HG03378 (cell line): ENCODE results near the gene STK32C.

Source experiments
- ATAC-seq: cut with Tn5 transposase; IDR thresholded peaks from one replicate; pipeline ENCODE4 v1.9.1; 2021; ENCODE audit warnings: mild to moderate bottlenecking, moderate library complexity; ENCODE audit not compliant: unreplicated experiment

STK32C gene

DNA sequence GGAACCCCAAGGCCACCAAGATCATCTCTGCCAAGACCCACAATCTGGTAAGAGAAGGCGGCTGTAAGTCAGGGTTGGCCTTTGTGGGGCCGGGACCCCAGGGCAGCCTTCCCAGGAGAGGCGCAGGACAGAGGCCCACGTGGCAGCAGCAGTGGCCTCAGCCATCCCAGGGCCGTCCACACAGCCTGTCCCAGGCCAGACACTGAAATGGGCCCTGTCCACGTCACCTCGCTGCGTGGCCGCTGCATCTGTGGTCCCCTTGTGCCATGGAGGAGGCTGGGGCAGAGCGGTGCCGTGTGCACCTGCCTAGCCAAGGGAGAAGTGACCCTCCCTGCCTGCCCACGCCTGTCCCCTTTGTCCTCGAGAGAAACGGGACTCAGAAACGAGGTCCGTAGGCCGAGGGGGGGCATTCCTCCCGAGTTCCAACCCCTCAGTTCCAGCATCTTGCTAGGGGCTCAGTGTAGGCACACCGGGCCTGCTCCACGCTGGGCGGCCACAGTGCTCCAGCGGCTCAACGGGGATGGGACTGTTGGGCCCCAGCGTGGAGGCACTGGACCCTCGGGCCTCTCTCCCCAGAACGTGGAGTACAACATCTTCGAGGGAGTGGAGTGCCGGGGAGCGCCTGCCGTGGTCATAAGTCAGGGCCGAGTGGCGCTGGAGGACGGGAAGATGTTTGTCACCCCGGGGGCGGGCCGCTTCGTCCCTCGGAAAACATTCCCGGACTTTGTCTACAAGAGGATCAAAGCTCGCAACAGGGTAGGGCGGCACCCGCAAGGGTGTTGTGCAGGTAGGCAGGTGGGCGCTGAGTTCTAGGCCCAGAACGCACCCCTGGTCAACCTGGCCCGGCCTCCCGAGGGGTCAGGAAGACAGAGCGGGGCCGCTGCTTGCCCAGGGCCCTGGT, 105.4 kb downstream of the STK32C start:
- no peak for ATAC-seq

- no peak for ATAC-seq
These were observed 106.4 kb downstream of the STK32C start for GRCh38 chr10:132201111-132201969.

DNA sequence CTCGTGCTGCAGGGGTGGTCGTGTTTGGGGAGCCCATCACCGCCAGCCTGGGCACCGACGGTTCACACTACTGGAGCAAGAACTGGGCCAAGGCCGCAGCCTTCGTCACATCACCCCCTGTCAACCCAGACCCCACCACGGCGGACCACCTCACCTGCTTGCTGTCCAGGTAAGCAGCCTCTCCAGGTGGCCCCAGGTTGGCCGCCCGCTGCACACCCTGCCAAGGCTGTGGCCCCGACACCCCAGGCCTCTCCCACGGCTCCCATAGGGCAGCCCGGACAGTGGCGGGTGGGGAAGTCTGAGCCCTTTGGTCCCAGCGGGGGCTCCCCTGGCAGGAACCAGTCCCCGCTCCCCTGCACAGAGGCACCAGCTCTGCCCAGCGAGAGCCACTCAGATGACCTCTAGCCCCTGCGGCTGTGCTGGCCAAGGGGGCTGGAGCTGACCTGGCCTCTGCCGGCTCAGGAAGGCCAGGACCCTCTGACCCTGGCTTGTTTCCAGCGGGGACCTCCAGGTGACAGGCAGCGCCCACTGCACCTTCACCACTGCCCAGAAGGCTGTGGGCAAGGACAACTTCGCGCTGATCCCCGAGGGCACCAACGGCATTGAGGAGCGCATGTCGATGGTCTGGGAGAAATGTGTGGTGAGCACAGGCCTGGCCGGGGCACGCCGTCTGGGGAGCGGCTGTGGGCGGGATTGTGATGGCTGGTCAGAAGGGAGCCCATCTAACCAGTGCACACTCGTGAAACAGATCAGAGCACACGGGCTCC, 107.2 kb downstream of the STK32C start:
- ATAC-seq = no peak

DNA sequence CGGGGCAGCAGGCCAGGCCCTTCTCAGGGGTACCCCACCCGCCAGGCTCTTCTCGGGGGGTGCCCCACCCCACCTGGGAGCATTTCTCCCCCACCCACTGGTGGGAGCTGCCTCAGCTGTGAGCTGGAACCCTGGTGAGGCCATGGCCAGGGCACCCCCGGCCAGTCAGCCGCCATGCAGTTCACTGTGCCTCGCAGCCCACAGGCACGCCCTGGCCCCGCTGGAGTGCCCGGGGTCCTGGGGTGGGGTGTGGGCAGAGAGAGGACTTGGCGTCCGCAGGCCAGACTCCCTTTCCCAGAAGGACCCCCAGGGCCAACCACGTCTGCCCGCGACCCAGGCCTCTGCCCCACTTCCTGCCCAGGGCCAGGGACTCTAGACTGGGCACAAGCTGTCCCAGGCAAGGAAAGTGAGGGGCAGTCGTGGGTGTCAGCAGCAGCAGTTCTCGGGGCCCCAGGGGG, 107.9 kb downstream of the STK32C start:
- no peak for ATAC-seq

GRCh38 chr10:132199268-132199853, 108.4 kb downstream of the STK32C start:
- no peak for ATAC-seq

DNA sequence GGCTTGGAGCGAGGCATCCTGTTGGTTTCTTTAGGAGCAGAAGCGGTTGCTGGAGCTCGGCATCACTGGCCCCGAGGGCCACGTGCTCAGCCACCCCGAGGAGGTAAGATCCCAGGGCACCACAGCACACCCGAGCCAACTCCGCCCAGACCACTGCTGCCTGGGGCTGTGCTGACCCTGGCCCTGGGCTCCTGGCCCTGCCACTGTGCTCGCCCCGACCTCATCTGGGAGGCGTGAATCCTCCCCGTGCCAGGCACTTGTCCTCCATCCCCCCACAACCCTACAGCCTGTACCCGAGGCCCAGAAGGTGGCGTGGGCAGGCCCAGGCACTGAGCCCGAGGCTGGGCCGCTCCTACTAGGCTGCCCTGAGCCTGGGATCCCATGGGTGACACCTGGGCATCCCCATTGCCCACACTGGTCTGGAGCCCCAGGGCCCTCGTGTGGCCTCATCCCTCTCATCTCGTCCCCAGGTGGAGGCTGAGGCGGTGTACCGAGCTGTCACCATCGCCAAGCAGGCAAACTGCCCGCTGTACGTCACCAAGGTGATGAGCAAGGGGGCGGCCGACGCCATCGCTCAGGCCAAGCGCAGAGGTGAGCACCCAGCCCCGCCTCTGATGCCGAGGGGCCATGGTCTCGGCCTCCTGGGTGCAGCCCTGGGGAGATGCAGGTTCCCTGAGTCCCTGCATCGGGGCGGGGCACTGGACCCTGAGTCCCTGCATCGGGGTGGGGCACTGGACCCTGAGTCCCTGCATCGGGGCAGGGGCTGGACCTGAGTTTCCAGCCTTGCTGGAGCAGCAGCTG, 109.2 kb downstream of the STK32C start:
- no peak for ATAC-seq

- ATAC-seq = no peak
These were observed 109.7 kb downstream of the STK32C start for GRCh38 chr10:132198068-132198370.

GRCh38 chr10:132197271-132198067, 110.3 kb downstream of the STK32C start:
- ATAC-seq = no peak

- ATAC-seq = no peak
These were observed 111.3 kb downstream of the STK32C start for GRCh38 chr10:132196178-132197113.

GRCh38 chr10:132195366-132196075, 112.2 kb downstream of the STK32C start:
- no peak for ATAC-seq

- ATAC-seq = no peak
These were observed 113.0 kb downstream of the STK32C start for GRCh38 chr10:132194726-132195125.

DNA sequence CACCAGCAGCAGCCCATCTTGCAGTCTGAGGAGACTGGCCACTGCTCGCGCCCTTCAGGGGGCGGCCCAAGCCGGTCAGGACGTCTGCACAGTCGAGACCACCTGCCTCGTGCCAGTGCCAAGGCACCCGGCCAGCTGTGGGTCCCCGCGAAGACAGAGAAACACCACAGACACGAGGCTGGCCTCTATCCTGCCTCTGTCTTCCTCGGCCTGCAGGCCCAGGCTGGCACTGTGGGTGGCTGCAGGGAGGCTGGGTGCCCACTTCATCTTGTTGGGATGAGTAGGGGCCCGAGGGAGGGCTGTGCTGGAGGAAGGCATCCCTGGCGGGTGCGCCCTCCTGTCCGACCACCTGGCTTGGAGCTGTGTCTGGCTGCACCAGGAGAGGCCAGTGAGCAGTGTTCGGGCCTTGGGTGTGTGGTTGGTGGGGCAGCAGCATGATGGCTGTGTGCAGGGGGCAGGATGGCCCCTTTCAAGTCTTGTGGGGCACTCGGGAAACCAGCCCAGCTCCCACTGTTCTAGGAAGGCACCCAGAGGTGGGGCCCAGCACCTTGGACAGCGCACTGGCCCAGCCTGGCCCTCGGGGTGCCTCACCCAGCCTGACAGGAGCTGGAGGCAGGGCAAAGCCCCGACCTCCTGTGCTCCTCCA, 113.7 kb downstream of the STK32C start:
- no peak for ATAC-seq

DNA sequence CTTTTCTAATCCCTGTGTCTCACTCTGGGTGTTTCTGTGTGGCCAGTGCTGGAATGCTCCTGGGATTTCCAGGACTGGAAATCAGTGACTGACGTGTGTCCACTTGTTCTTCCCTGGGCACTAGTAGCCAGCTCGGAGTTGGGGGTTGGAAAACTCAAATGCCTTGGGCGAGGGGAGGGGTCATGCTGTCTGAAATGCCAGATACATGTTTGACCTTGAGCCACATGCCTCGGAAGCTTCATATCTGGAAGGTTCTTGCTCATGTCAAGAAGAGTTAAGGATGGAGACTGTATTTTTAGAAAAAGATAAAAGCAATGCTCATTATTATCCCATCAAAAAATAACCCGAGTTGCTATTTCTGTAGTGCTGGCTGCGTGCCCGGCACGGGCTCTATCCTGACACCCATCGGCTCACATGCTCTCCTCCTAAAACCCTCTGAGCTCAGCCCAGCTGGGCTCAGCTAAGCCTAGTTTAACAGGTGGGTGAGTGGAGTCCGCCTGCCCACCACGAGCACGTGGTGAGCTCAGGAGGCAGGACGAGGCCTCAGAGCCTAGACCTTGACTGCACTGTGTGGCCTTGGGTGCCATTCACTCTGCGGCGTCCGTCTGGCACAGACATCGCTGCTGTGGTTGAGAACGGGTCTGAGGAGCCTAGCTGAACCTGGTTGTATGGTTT, 114.6 kb downstream of the STK32C start:
- no peak for ATAC-seq

DNA sequence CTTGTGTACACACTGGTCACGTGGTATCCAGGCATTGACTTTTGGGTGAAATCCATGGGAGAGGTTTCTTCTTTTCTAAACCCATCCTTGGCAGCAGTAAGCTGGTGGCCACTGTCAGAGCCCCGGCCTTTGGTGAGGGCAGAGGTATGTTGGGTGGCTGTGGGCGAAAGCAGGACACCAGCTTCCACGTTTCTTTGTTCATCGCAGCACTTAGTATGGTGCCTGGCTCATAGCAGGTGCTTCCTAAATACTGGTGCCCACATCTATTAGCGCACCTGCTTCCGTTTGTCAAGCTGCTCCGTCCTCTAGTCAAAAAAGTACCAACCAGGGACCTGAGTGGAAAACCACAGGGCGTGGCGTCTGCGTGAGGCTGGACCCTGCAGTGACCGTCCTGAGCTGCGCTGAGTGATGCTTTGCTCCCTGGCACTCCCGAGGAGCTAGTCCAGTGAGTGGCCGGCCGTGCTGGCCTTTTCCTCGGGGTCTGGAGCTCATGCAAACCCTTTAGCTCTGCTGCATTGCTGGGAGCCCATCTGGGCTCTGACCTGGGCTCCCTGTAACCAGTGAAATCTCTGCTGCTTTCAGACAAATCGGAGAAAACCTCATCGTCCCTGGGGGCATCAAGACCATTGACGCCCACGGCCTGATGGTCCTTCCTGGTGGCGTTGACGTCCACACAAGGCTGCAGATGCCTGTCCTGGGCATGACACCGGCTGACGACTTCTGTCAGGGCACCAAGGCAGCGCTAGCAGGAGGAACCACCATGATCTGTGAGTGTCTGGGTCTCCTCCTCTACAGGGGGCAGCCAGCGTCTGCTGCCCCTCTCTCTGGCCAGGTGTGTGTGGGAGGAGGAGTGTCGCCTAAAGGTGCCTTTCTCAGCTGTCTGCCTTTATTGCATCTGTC, 115.4 kb downstream of the STK32C start:
- no peak for ATAC-seq

GRCh38 chr10:132189810-132190422, 117.8 kb downstream of the STK32C start:
- no peak for ATAC-seq
